IMR-90 (cell line): ENCODE data around the gene CTSL. TPM values are rescaled to one million over a fixed set of nuclear protein-coding genes. Genes with fewer than 3 reads are reported as not detected.
A peak's percentile ranks its signal among the peaks of the same experiment; 100 is the strongest.

Experiments used
- ATAC-seq: fragments of 200-7000 bp; cut with Tn5 transposase; 2 replicates; pipeline ENCODE4 v1.9.1; 2020; ENCODE audit warnings: low read depth, mild to moderate bottlenecking, moderate library complexity
- BruUV-seq: library from RNA; stranded (reverse); fragments of 400-500 nt; replicated peaks from 2 replicates; lab custom pipeline; 2021; lab: Mats Ljungman, UMichigan
- CTCF ChIA-PET: fragments of 300-600 bp; formaldehyde crosslinking; extraction: SDS; loops from one replicate; lab custom pipeline; 2021; ENCODE audit warnings: antibody characterized with exemption; lab: Yijun Ruan, JAX
- POLR2A ChIA-PET: fragments of 300-600 bp; sonication (Branson Sonifier 250); formaldehyde crosslinking; loops from one replicate; lab custom pipeline; 2022; ENCODE audit warnings: antibody characterized with exemption; ENCODE audit not compliant: unreplicated experiment; lab: Charles Lee
- DNase-seq: peaks from one replicate; pipeline ENCODE4 v3.0.0; 2013
- H2AFZ ChIP-seq: replicated peaks from 2 replicates; pipeline ENCODE3; 2013; ENCODE audit warnings: low read length, mild to moderate bottlenecking; ENCODE audit not compliant: poor library complexity
- H2AK5ac ChIP-seq: 2 replicates; pipeline ENCODE4 v1.6.1; 2013; ENCODE audit warnings: low read depth, low read length, inconsistent platforms
- H2AK9ac ChIP-seq: replicated peaks from 2 replicates; pipeline ENCODE3; 2013; ENCODE audit warnings: mild to moderate bottlenecking, low read depth, low read length, moderate library complexity; ENCODE audit not compliant: poor library complexity
- H2BK120ac ChIP-seq: 2 replicates; pipeline ENCODE4 v1.6.1; 2013; ENCODE audit warnings: low read depth, low read length, inconsistent platforms
- H2BK15ac ChIP-seq: 3 replicates; pipeline ENCODE4 v1.6.1; 2013; ENCODE audit warnings: low read depth, low read length, inconsistent platforms
- H2BK20ac ChIP-seq: 2 replicates; pipeline ENCODE4 v1.6.1; 2013; ENCODE audit warnings: low read depth, mild to moderate bottlenecking, inconsistent platforms, low read length, moderate library complexity
- H2BK5ac ChIP-seq: 2 replicates; pipeline ENCODE4 v1.6.1; 2013; ENCODE audit warnings: mild to moderate bottlenecking, low read depth, low read length, inconsistent platforms; ENCODE audit not compliant: poor library complexity, severe bottlenecking
- H3K14ac ChIP-seq: replicated peaks from 2 replicates; pipeline ENCODE4 v1.6.1; 2013; ENCODE audit warnings: low read depth, low read length, inconsistent platforms
- H3K18ac ChIP-seq: 2 replicates; pipeline ENCODE4 v1.6.1; 2013; ENCODE audit warnings: low read depth, low read length, control low read depth
- H3K23ac ChIP-seq: 2 replicates; pipeline ENCODE4 v1.6.1; 2013; ENCODE audit warnings: low read depth, low read length, inconsistent platforms
- H3K27ac ChIP-seq: 2 replicates; pipeline ENCODE4 v1.5.1; 2013; ENCODE audit warnings: mild to moderate bottlenecking, control low read depth, low read length; ENCODE audit not compliant: insufficient read depth
- H3K27me3 ChIP-seq: 2 replicates; pipeline ENCODE4 v1.6.1; 2013; ENCODE audit warnings: low read length; ENCODE audit not compliant: control insufficient read depth, insufficient read depth
- H3K36me3 ChIP-seq: 2 replicates; pipeline ENCODE4 v1.6.1; 2013; ENCODE audit warnings: low read length, mixed read lengths; ENCODE audit not compliant: control insufficient read depth, insufficient read depth
- H3K4ac ChIP-seq: 2 replicates; pipeline ENCODE4 v1.6.1; 2013; ENCODE audit warnings: low read depth, low read length, inconsistent platforms
- H3K4me1 ChIP-seq: 2 replicates; pipeline ENCODE4 v1.6.1; 2013; ENCODE audit warnings: low read length, mixed read lengths; ENCODE audit not compliant: control insufficient read depth, insufficient read depth
- H3K4me2 ChIP-seq: 2 replicates; pipeline ENCODE4 v1.6.1; 2013; ENCODE audit warnings: low read depth, mild to moderate bottlenecking, control low read depth, low read length, moderate library complexity
- H3K4me3 ChIP-seq: 2 replicates; pipeline ENCODE4 v1.5.1; 2013; ENCODE audit warnings: low read depth, mild to moderate bottlenecking, control low read depth, low read length, moderate library complexity; ENCODE audit not compliant: insufficient read depth
- H3K56ac ChIP-seq: 2 replicates; pipeline ENCODE4 v1.6.1; 2013; ENCODE audit warnings: low read length, inconsistent platforms; ENCODE audit not compliant: insufficient read depth; ENCODE audit errors: extremely low read depth
- H3K79me1 ChIP-seq, 2 experiments: 2 replicates each; pipeline ENCODE4 v1.6.1; 2013; ENCODE audit warnings: low read length in 2 of 2, inconsistent platforms in 1 of 2, low read depth in 1 of 2
- H3K9ac ChIP-seq: 2 replicates; pipeline ENCODE4 v1.6.1; 2013; ENCODE audit warnings: low read depth, low read length, control low read depth
- H3K9me1 ChIP-seq: 2 replicates; pipeline ENCODE4 v1.6.1; 2013; ENCODE audit warnings: low read length, inconsistent platforms; ENCODE audit not compliant: insufficient read depth
- H3K9me3 ChIP-seq: 2 replicates; pipeline ENCODE4 v1.6.1; 2013; ENCODE audit warnings: low read length; ENCODE audit not compliant: control insufficient read depth, insufficient read depth
- H4K20me1 ChIP-seq: 2 replicates; pipeline ENCODE4 v1.6.1; 2013; ENCODE audit warnings: low read length, inconsistent platforms; ENCODE audit not compliant: insufficient read depth
- H4K5ac ChIP-seq: 2 replicates; pipeline ENCODE4 v1.6.1; 2013; ENCODE audit warnings: mild to moderate bottlenecking, low read depth, low read length, control low read depth
- H4K8ac ChIP-seq, 2 experiments: 2 replicates each; pipeline ENCODE4 v1.6.1; 2013; ENCODE audit warnings: low read depth in 2 of 2, low read length in 2 of 2, control low read depth in 1 of 2, inconsistent platforms in 1 of 2
- H4K91ac ChIP-seq: 2 replicates; pipeline ENCODE4 v1.6.1; 2013; ENCODE audit warnings: low read depth, low read length, inconsistent platforms; ENCODE audit not compliant: insufficient read depth
- BHLHE40 ChIP-seq: fragments of 150-350 bp; IDR thresholded peaks from 2 replicates; pipeline ENCODE4 v1.6.1; 2016; ENCODE audit warnings: mild to moderate bottlenecking, low read depth, low read length
- CEBPB ChIP-seq: IDR thresholded peaks from 2 replicates; pipeline ENCODE4 v1.6.1; 2012; ENCODE audit warnings: low read depth, low read length, improper control_type of control experiment
- CHD1 ChIP-seq: IDR thresholded peaks from 2 replicates; pipeline ENCODE4 v1.6.1; 2012; ENCODE audit warnings: low read depth, low read length, improper control_type of control experiment
- ELK1 ChIP-seq: fragments of 150-350 bp; IDR thresholded peaks from 2 replicates; pipeline ENCODE4 v1.6.1; 2016; ENCODE audit warnings: low read depth, mild to moderate bottlenecking, low read length, moderate library complexity, borderline replicate concordance
- FOS ChIP-seq: fragments of 150-350 bp; IDR thresholded peaks from 2 replicates; pipeline ENCODE4 v1.6.1; 2016; ENCODE audit warnings: low read depth, low read length
- MAFK ChIP-seq: IDR thresholded peaks from 2 replicates; pipeline ENCODE4 v1.6.1; 2012; ENCODE audit warnings: low read depth, low read length, improper control_type of control experiment
- MAZ ChIP-seq: IDR thresholded peaks from 2 replicates; pipeline ENCODE4 v1.6.1; 2012; ENCODE audit warnings: low read depth, mild to moderate bottlenecking, low read length, improper control_type of control experiment, moderate library complexity, borderline replicate concordance
- MXI1 ChIP-seq: IDR thresholded peaks from 2 replicates; pipeline ENCODE4 v1.6.1; 2012; ENCODE audit warnings: low read depth, mild to moderate bottlenecking, low read length, moderate library complexity, borderline replicate concordance
- NFE2L2 ChIP-seq: fragments of 150-350 bp; IDR thresholded peaks from 2 replicates; pipeline ENCODE4 v1.6.1; 2016; ENCODE audit warnings: low read depth, mild to moderate bottlenecking, low read length
- POLR2A ChIP-seq: IDR thresholded peaks from 2 replicates; pipeline ENCODE4 v1.6.1; 2012; ENCODE audit warnings: mild to moderate bottlenecking, low read depth, low read length
- RAD21 ChIP-seq: IDR thresholded peaks from 2 replicates; pipeline ENCODE4 v1.6.1; 2012; ENCODE audit warnings: low read length, improper control_type of control experiment
- RCOR1 ChIP-seq: IDR thresholded peaks from 2 replicates; pipeline ENCODE4 v1.6.1; 2012; ENCODE audit warnings: mild to moderate bottlenecking, low read length, improper control_type of control experiment; ENCODE audit not compliant: insufficient replicate concordance
- RFX5 ChIP-seq: IDR thresholded peaks from 2 replicates; pipeline ENCODE4 v1.8.0; 2012; ENCODE audit warnings: low read depth, mild to moderate bottlenecking, low read length, moderate library complexity
- SMC3 ChIP-seq: fragments of 150-350 bp; IDR thresholded peaks from 2 replicates; pipeline ENCODE4 v1.6.1; 2016; ENCODE audit warnings: low read depth, mild to moderate bottlenecking, antibody characterized with exemption, low read length, moderate library complexity
- USF2 ChIP-seq: fragments of 150-350 bp; IDR thresholded peaks from 2 replicates; pipeline ENCODE4 v1.6.1; 2017; ENCODE audit warnings: mild to moderate bottlenecking, antibody characterized with exemption, low read length, low read depth
- WGBS, 2 experiments: methylation state at CpG; one replicate each; pipeline versions ENCODE4 v1.1.5 to v1.1.7; 2013; ENCODE audit warnings: missing lambda C conversion rate in 2 of 2; ENCODE audit not compliant: insufficient read length in 1 of 2; ENCODE audit errors: extremely low coverage in 2 of 2; 5-methylcytosine and 5-hydroxymethylcytosine counted together
- dilution Hi-C: fragments of 300-500 bp; cut with HindIII; formaldehyde crosslinking; loops from one replicate; pipeline ENCODE4 v1.14.3; 2018; ENCODE audit warnings: low sequenced_read_pairs; ENCODE audit not compliant: unreplicated experiment
- in situ Hi-C: fragments of 300-500 bp; cut with MboI; formaldehyde crosslinking; loops from 3 replicates; pipeline ENCODE4 v1.14.3; 2019; ENCODE audit warnings: low sequenced_read_pairs, inconsistent platforms, mixed read lengths
- intact Hi-C: fragments of 100-400 bp; cut with micrococcal nuclease; formaldehyde crosslinking; loops from 2 replicates; pipeline ENCODE4 v1.10.0; 2022
- polyA plus RNA-seq, 3 experiments: library from polyadenylated mRNA; depleted of rRNA; stranded (reverse); fragments of >200 nt; gene quantifications; 2 replicates each; pipeline ENCODE4 v1.2.3, GENCODE V29; 2012; ENCODE audit warnings: low replicate concordance in 1 of 3
- total RNA-seq: library from RNA; depleted of rRNA; stranded (reverse); fragments of >200 nt; gene quantifications from 2 replicates; pipeline ENCODE4 v1.2.3, GENCODE V29; 2012
- TF ChIP-seq, protein P1 (sequence below): conservative IDR thresholded peaks from 2 replicates; pipeline ENCODE4 v1.5.1; 2012; ENCODE audit warnings: mild to moderate bottlenecking, low read depth, low read length, improper control_type of control experiment

CTSL gene
- total and polyA plus RNA-seq, 2 of the 4 experiments (the other 2 are of a cell fraction), result 57.0 to 112 TPM

- Histone ChIP-seq H3K9me1 (no peaks in the 10 kb centered on the region), H3K14ac (no peak overlapping the region), H3K9ac (no peak overlapping the region), H3K18ac (no peak overlapping the region), H4K5ac (no peak overlapping the region), H3K4me1 (peaks cover 4% of the 10 kb centered on the region), H3K27me3 (peaks cover 2% of the 10 kb centered on the region), H2AK5ac (no peak overlapping the region), H3K56ac (no peak overlapping the region), H4K8ac (no peak overlapping the region), H4K91ac (no peak overlapping the region), H3K4me3 (no peak overlapping the region), H3K4ac (no peak overlapping the region), H2BK5ac (no peak overlapping the region), H3K9me3 (no peaks in the 10 kb centered on the region), H4K20me1 (no peaks in the 10 kb centered on the region), H2BK20ac (no peak overlapping the region), H3K36me3 (no peaks in the 10 kb centered on the region), H3K4me2 (no peak overlapping the region), H3K27ac (no peak overlapping the region), H3K23ac (no peak overlapping the region), H2AFZ (peak overlapping the region; percentile 28), H2BK15ac (no peak overlapping the region), H2BK120ac (no peak overlapping the region), H3K79me1 (no peaks in the 10 kb centered on the region), H2AK9ac (no peak overlapping the region)
- in situ Hi-C loops, result loop anchor here (25.0 kb wide), 2 partner anchors 351 to 1326 kb away; no protein-coding TSS in a partner anchor
- no TSS peak for BruUV-seq
- ChIA-PET POLR2A (no interaction called here), CTCF (interaction anchor here (1.1 to 2.4 kb wide), 3 partner anchors 17 to 128 kb away, joined by 3 to 8 read pairs (median 7); no protein-coding TSS in a partner anchor)
- intact Hi-C loops, result no loop called here
- TF ChIP-seq MAFK (no peak), RFX5 (no peak), RAD21 (no peak), CEBPB (no peak), MAZ (no peak), MXI1 (no peak), CHD1 (no peak), ELK1 (no peak), USF2 (no peak), RCOR1 (no peak), FOS (no peak), NFE2L2 (no peak), BHLHE40 (no peak), SMC3 (no peak), POLR2A (no peak)
- TF ChIP-seq, protein P1, sequence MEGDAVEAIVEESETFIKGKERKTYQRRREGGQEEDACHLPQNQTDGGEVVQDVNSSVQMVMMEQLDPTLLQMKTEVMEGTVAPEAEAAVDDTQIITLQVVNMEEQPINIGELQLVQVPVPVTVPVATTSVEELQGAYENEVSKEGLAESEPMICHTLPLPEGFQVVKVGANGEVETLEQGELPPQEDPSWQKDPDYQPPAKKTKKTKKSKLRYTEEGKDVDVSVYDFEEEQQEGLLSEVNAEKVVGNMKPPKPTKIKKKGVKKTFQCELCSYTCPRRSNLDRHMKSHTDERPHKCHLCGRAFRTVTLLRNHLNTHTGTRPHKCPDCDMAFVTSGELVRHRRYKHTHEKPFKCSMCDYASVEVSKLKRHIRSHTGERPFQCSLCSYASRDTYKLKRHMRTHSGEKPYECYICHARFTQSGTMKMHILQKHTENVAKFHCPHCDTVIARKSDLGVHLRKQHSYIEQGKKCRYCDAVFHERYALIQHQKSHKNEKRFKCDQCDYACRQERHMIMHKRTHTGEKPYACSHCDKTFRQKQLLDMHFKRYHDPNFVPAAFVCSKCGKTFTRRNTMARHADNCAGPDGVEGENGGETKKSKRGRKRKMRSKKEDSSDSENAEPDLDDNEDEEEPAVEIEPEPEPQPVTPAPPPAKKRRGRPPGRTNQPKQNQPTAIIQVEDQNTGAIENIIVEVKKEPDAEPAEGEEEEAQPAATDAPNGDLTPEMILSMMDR, result no peak
- 99% methylated on average over 11 of the region's 14 CpGs; no CpG with 5 or more reads in 1 of the 2 experiments for WGBS, 2 experiments
- ATAC-seq (no peak), DNase-seq (no peak)
- dilution Hi-C loops, result no loop called here
These were observed 39.3 kb upstream of the CTSL start for GRCh38 chr9:87686520-87687090.
